Activated T-helper 1 cell treated with Interleukin-2 at 50 U/mL for 16 hours (primary cell): Measurements from ENCODE around the gene CARF.
"Not testable (repeated sequence)": the region's sequence is repeated elsewhere in the genome, so short reads cannot be mapped to it uniquely, and the experiment has no call there.

ENCODE experiments used
- DNase-seq: peaks from one replicate; pipeline ENCODE4 v3.0.0-alpha.2; 2020; ENCODE audit warnings: low read depth

The CARF gene

GRCh38 chr2:202934456-202934855, 22.4 kb downstream of the CARF start:
- DNase-seq = no peak

- DNase-seq = no peak
These were observed 26.9 kb downstream of the CARF start for GRCh38 chr2:202938960-202939359.

GRCh38 chr2:202941771-202942170, 29.7 kb downstream of the CARF start:
- DNase-seq = no peak

- DNase-seq = no peak
These were observed 32.3 kb downstream of the CARF start for GRCh38 chr2:202944408-202944807.

GRCh38 chr2:202944816-202945215, 32.7 kb downstream of the CARF start:
- DNase-seq = no peak

GRCh38 chr2:202945497-202945896, 33.4 kb downstream of the CARF start:
- DNase-seq = no peak

GRCh38 chr2:202949333-202949732, 37.3 kb downstream of the CARF start:
- DNase-seq = not testable (repeated sequence)

- DNase-seq = no peak
These were observed 38.5 kb downstream of the CARF start for GRCh38 chr2:202950592-202950991.

GRCh38 chr2:202960524-202960923, 48.4 kb downstream of the CARF start:
- DNase-seq = no peak

GRCh38 chr2:202963712-202964111, 51.6 kb downstream of the CARF start:
- no peak for DNase-seq

GRCh38 chr2:202965810-202966460, 53.9 kb downstream of the CARF start:
- no peak for DNase-seq

- not testable (repeated sequence) for DNase-seq
These were observed 57.3 kb downstream of the CARF start for GRCh38 chr2:202969404-202969803.

- no peak for DNase-seq
These were observed 64.7 kb downstream of the CARF start for GRCh38 chr2:202976809-202977208.

GRCh38 chr2:202982779-202983491, 70.9 kb downstream of the CARF start:
- no peak for DNase-seq

GRCh38 chr2:202989749-202990148, 77.7 kb downstream of the CARF start:
- DNase-seq = no peak

GRCh38 chr2:202990501-202990900, 78.4 kb downstream of the CARF start:
- DNase-seq = no peak

GRCh38 chr2:202997113-202997512, 85.0 kb downstream of the CARF start:
- DNase-seq = not testable (repeated sequence)

GRCh38 chr2:203002054-203002821, 90.2 kb downstream of the CARF start:
- no peak for DNase-seq

GRCh38 chr2:203003716-203004115, 91.6 kb downstream of the CARF start:
- no peak for DNase-seq

GRCh38 chr2:203014456-203015199, 102.6 kb downstream of the CARF start, which contains the start of gene NBEAL1:
Gene NBEAL1 (plus strand): TSS chr2:203014875. CDS start chr2:203016385, 1,510 bp downstream.
- DNase-seq = peak; percentile 95

GRCh38 chr2:203016716-203017115, 104.6 kb downstream of the CARF start:
- no peak for DNase-seq

- no peak for DNase-seq
These were observed 106.1 kb downstream of the CARF start for GRCh38 chr2:203018181-203018580.
